ENCODE results near the gene HSPA12B. TPM values are rescaled to one million over a fixed set of nuclear protein-coding genes. Genes with fewer than 3 reads are reported as not detected.

HSPA12B gene
- total and polyA plus RNA-seq, 2 of the 4 experiments (the other 2 are of a cell fraction) = not detected

DNA sequence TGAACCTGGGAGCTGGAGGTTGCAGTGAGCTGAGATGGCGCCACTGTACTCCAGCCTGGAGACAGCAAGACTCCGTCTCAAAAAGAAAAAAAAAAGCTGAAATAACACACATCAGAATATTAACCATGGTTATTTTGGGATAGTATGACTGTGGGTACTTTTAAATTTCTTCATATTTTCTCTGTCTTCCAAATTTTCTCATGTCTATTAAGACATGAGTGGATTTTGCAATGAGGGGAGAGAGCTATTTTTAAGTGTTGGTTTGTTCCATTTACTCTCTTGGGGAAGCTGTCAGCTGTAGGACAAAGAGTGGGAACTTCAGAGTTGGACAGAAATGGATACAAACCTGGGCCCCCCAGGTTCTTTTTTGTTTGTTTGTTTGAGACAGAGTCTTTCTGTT, 24.8 kb downstream of the HSPA12B start:
- H3K79me1 ChIP-seq (ENCODE audit: low read depth in 1 of 2, low read length in 2 of 2) = peaks cover 3 to 20% of the 10 kb centered on the region in 2 experiments; a peak in 3 of 4 replicates
- in situ Hi-C loops (cut with MboI; ENCODE audit: low sequenced_read_pairs) = no loop called here
- H3K9me3 ChIP-seq (ENCODE audit: control insufficient read depth, insufficient read depth, low read length) = no peaks in the 10 kb centered on the region
- H3K27me3 ChIP-seq (ENCODE audit: control insufficient read depth, insufficient read depth, low read length) = no peaks in the 10 kb centered on the region
- DNase-seq = no peak
- H3K9ac ChIP-seq (ENCODE audit: low read depth, low read length) = no peak overlapping the region
- no peak overlapping the region for H3K18ac ChIP-seq (ENCODE audit: low read depth, low read length)
- H3K36me3 ChIP-seq (ENCODE audit: control insufficient read depth, insufficient read depth, low read length) = peaks cover 9% of the 10 kb centered on the region; the same call in 1 of the 2 replicates
- POLR2A ChIA-PET (ENCODE audit: unreplicated experiment) = no interaction called here
- H3K23ac ChIP-seq (ENCODE audit: low read depth, low read length) = no peak overlapping the region
- H3K56ac ChIP-seq (ENCODE audit: extremely low read depth, insufficient read depth, low read length) = no peak overlapping the region
- no peak overlapping the region for H4K91ac ChIP-seq (ENCODE audit: insufficient read depth, low read depth, low read length)
- intact Hi-C loops (cut with micrococcal nuclease) = no loop called here
- peaks cover 5% of the 10 kb centered on the region for H3K9me1 ChIP-seq (ENCODE audit: insufficient read depth, low read length)
- no peaks in the 10 kb centered on the region; the same call in 1 of the 2 replicates for H3K4me1 ChIP-seq (ENCODE audit: control insufficient read depth, insufficient read depth, low read length)
- no peak overlapping the region for H2BK15ac ChIP-seq (ENCODE audit: low read depth, low read length)
- no peak overlapping the region for H4K5ac ChIP-seq (ENCODE audit: low read depth, low read length)
- no peak overlapping the region for H2BK20ac ChIP-seq (ENCODE audit: low read depth, low read length)
- WGBS, 2 experiments (ENCODE audit: extremely low coverage in 2 of 2, insufficient read length in 1 of 2) = no CpG with 5 or more reads among the region's 2 CpGs
- CTCF ChIA-PET = interaction anchor here (0.8 kb wide), 1 partner anchor 10 kb away, joined by 3 read pairs; the partner anchor contains the start of gene ADISSP
- no peak overlapping the region for H2AK5ac ChIP-seq (ENCODE audit: low read depth, low read length)
- no peak overlapping the region for H3K14ac ChIP-seq (replicated peaks; ENCODE audit: low read depth, low read length)
- no peak overlapping the region for H4K8ac ChIP-seq (ENCODE audit: low read depth in 2 of 2, low read length in 2 of 2)
- H2AK9ac ChIP-seq (replicated peaks; ENCODE audit: low read depth, low read length, poor library complexity) = no peak overlapping the region
- H2AFZ ChIP-seq (replicated peaks; ENCODE audit: low read length, poor library complexity) = no peak overlapping the region
- no TSS peak for BruUV-seq (replicated peaks)
- no peak overlapping the region for H3K27ac ChIP-seq (ENCODE audit: insufficient read depth, low read length)
- H3K4me3 ChIP-seq (ENCODE audit: insufficient read depth, low read depth, low read length) = no peak overlapping the region
- no peak overlapping the region for H3K4me2 ChIP-seq (ENCODE audit: low read depth, low read length)
- TF ChIP-seq MXI1 (IDR thresholded peaks at IDR 0.05; ENCODE audit: borderline replicate concordance, low read depth, low read length) (no peak), CHD1 (IDR thresholded peaks at IDR 0.05; ENCODE audit: low read depth, low read length) (no peak)
- dilution Hi-C loops (cut with HindIII; ENCODE audit: low sequenced_read_pairs, unreplicated experiment) = no loop called here
- H4K20me1 ChIP-seq (ENCODE audit: insufficient read depth, low read length) = peaks cover 14% of the 10 kb centered on the region; the same call in 1 of the 2 replicates
- H2BK5ac ChIP-seq (ENCODE audit: low read depth, low read length, poor library complexity, severe bottlenecking) = no peak overlapping the region
- no peak overlapping the region for H2BK120ac ChIP-seq (ENCODE audit: low read depth, low read length)
- ATAC-seq (ENCODE audit: low read depth) = no peak
- no peak overlapping the region for H3K4ac ChIP-seq (ENCODE audit: low read depth, low read length)

Data from IMR-90 (cell line).